ENCODE results near the gene HS3ST3A1.

The HS3ST3A1 gene

DNA sequence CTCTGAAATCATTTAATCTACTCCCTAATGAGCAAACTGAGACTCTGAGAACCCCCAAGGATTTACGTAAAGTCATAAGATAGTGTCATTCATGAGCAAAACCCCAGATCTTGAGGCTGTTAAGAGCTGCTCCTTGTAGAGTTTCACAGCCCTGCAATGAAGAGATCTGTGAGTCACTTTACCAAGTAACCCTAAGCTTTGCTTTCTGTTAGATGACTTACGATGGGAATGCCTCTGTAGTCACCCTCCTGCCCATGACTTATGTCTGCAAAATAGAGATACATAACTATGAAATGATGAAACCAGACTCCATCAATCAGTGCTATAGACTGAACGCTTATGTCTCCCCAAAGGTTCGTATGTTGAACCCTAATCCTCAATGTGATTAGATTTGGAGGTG is 117.7 kb downstream of the HS3ST3A1 start:
- DNase-seq, result no peak

- DNase-seq, result no peak
Observed at GRCh38 chr17:13480877-13481276, 120.9 kb downstream of the HS3ST3A1 start.

DNA sequence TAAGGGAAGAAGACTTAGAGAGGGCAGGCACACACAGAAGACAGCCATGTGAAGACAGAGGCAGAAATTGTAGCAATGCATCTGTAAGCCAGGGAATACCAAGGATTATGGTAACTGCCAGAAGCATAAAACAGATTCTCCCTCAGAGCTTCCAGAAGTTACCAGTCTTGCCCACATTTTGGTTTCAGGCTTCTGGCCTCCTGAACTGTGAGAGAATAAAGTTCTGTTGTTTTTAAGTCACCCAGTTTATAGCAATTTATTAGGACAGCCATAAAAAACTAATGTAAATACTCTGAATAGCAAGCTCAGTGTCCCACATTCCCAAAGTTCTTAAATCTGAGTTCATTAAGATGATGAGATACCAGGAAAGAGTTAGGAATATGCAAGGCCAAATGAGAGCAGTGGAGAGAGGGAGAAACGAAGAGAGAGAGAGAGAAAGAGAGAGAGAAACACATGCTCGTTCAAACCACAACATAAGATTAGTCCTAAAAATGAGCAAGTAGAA is 123.4 kb downstream of the HS3ST3A1 start:
- DNase-seq, result no peak

DNA sequence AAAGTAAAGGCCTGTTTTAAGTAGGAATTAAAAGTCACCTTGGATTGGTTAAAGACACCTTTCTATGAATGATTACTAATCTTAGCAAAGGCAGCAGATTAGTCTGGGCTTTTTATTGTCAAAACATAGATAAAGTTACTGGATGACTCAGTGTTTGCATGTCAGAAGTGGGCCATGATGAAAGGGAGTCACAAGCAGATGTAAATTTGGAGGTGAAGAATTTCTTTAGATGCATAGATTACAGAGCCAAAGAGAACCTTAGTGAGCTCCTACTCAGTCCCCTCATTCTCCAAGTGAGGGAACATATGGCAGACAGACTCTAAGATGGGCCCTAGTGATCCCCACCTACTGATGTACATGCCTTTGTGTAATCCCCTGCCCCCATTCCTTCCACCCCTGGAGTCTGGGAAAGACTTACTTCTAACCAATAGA is 124.5 kb downstream of the HS3ST3A1 start:
- no peak for DNase-seq

GRCh38 chr17:13476720-13477119 is 125.0 kb downstream of the HS3ST3A1 start:
- DNase-seq, result no peak

- DNase-seq, result no peak
Observed at GRCh38 chr17:13475574-13476223, 126.0 kb downstream of the HS3ST3A1 start.

DNA sequence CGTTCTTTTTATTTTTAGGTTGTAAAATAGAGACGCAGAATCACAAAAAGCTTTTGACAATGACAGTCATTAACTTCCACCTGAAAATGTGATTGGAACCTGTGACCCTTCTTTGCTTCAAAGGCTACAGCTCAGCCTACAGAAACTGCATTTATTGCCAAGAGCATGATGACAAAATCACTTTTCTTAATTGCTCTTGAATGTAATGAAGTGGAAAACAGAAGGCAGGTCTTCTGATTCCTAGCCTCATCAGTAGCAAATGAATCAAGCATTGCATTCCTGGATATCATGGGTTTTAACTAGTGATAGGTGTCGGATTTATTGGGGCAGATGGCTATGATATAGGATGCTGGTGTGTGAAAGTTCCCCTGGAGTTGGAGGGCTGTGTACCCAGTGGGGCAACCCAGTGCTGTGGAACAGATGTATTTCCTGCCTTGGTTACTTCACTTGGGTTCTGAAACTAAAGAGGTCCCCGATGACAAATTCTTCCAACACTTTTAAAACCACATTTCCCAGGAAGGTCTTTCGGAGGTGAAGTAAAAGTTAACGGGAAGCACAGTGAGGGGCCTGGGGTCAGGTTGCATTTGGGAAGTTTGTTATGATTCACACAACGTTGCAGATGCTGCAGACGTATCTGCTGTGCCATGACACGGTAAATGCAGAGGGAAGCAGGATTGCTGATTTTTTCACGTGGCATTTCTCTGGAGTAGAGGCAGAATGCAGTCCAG is 127.5 kb downstream of the HS3ST3A1 start:
- DNase-seq, result no peak

- no peak for DNase-seq
Observed at GRCh38 chr17:13465678-13466077, 136.1 kb downstream of the HS3ST3A1 start.

DNA sequence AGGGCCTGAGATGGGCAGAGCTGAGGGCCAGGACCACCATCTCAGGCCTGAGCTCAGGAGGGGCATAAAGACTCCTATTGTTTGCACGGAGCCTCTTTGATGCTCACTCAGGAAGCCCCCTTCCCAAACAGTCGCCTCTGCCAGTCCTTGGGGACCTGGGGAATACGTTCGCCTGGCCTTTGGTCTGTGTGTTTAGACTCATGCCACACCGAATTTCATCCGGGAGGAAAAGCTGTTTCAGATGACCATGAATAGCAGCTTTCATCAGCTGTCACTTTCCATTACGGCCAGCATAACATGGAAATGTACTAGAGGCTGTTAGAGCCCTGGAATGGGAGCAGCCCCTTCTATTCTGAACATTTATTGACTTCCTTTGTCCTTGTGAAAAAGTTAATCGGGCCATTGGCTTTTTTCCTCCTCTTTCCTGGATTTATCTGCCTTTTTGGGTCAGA is 139.0 kb downstream of the HS3ST3A1 start:
- DNase-seq, result no peak

- no peak for DNase-seq
Observed at GRCh38 chr17:13462146-13462545, 139.6 kb downstream of the HS3ST3A1 start.

DNA sequence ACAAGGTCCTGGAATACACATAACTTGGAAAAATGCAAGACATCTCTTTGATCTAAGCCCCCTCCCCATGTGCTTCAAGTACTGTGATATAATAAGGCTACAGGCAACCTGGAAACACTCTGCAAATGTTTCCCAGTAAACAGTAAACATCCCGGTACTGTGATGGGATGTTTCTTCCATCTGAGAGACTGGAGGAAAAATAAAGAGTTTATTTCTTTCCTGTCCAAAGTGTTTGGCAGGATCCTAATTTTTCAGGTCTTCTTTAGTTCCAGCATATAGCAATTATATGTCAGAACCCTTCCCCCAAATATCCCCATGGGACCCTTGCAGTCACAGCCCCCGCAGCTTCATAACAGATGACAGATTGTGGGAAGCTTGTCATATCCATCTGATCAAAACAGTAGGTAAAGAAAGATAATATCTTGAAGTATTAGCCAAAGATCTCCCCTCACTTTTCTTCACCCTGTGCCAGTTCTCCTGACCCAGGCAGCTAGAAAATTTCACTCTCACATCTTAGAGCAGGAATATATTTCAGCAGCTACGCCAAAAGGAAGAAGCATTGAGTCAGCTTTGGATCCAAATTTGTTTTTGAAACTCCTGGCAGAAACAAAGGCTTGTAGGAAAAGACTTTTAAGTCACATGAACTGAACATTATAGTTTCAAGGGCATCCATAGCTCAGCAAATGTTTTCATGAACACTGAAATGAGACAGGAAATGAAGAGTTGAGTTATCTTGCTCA is 141.3 kb downstream of the HS3ST3A1 start:
- DNase-seq, result no peak

GRCh38 chr17:13457783-13458182 is 143.9 kb downstream of the HS3ST3A1 start:
- DNase-seq, result no peak

All from activated T-cell treated with anti-CD3 and anti-CD28 coated beads, Interleukin-2, amount 50 U/mL, for 48 hours (primary cell).